NCI-H2196 treated with DMSO at 0.1 percent for 48 hours (cell line): ENCODE measurements around the gene STK10.

ENCODE experiments used
- DNase-seq: peaks from one replicate; lab custom pipeline; 2025; ENCODE audit not compliant: unreplicated experiment; lab: John Stamatoyannopoulos, UW

The STK10 gene

DNA sequence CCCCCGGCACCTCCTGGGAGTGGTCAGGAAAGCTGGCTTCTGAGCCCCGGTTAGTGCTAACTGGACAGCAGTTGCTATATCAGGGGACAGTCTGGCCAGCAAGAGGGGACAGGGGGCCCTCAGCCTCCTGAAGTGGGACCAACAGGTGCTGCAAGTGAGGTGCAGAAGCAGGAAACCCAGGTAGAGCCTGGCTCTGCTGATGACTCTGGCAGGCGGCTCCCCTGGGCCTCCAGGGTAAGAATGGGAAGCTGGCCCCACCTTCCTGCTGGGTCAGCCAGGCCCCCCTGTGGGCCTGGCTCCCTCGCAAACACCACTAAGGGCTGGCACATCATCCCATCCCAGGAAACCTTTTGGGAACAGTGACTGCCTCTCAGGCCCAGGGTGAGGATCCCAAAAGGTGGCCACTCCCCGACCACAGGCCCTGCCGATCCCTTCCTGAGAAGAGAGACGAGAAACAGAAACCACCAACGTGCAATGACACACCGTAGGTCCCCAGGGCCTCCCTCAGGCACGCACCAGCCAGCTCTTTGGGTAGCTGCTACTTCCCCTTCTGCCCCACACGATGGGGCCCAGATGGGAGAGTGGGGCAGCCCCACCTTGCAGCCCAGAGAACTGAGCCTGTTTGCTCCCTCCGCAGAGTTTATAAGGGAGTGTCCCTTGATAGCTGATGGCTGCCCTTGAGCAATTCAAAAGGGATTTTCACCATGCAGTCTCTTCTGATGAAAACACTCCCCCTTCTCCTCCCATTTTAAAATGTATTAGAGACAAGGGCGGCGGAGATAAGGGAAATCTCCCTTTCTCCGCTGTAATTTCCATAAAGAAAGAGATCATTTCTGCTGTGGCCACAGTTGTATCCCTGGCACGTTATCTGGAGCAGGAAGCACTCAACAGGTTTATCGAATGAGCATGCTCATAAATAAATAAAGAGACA lies 76.8 kb downstream of the STK10 start:
- no peak for DNase-seq

DNA sequence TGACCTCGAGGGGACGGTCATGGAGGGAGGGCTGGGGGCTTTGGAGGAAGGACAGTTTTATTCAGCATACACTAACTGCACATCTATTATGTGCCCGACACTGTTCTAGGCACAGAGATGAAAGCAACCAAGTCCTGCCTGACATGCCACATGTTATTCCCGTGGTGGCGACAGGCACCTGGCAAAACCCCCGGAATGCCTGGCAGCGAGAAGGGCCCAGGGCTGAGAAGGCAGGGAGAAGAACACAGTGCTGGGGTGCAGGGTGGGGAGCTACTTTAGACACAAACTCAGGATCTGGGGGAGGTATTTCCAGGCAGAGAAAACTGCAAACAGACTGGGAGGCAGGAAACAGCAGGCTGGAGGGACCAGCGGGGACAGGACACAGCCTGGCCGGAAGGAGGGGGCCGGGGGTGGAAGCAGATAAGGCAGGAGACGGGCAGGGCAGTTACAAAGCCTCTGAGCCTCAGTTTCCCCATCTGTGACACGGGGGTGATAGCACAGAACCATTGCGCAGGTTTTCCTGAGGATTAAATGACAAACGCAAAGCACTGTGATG lies 77.7 kb downstream of the STK10 start:
- no peak for DNase-seq

DNA sequence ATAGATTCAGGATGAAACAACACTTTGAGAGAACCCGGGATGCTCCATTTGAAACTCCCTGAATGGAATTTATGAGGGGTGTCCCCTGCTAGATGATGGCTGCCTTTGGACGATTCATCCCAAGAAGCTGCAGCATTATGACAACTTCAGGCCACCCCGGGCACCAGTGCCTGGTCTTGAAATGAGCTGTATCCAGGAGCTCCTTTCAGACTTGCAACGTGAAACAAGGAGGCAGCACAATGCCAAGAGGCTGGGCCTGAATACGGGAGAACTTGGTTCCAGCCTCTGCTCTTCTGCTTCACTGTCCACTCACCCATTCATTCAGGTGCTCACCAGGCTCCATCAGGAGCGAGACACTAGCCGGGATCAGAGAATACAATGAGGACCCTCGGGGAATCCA lies 78.3 kb downstream of the STK10 start:
- no peak for DNase-seq

DNA sequence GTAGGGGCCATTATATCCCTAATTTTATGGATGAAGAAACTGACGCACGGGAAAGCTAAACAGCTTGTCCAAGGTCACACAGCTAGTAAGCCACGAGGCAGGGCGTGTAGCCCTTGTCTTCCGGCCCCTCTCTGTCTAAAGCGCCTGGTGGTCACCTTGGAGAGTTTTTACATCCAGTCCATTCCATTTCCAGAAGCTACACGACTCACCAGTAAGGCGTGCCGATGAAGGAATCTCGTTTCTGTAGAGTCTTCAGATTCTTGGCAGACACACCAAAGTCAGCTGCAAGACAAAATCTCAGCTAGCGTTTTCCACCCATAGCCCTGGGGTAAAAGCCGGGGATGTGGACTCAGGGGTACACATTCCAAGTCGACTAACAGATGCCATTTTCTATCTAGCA lies 80.5 kb downstream of the STK10 start:
- no peak for DNase-seq

DNA sequence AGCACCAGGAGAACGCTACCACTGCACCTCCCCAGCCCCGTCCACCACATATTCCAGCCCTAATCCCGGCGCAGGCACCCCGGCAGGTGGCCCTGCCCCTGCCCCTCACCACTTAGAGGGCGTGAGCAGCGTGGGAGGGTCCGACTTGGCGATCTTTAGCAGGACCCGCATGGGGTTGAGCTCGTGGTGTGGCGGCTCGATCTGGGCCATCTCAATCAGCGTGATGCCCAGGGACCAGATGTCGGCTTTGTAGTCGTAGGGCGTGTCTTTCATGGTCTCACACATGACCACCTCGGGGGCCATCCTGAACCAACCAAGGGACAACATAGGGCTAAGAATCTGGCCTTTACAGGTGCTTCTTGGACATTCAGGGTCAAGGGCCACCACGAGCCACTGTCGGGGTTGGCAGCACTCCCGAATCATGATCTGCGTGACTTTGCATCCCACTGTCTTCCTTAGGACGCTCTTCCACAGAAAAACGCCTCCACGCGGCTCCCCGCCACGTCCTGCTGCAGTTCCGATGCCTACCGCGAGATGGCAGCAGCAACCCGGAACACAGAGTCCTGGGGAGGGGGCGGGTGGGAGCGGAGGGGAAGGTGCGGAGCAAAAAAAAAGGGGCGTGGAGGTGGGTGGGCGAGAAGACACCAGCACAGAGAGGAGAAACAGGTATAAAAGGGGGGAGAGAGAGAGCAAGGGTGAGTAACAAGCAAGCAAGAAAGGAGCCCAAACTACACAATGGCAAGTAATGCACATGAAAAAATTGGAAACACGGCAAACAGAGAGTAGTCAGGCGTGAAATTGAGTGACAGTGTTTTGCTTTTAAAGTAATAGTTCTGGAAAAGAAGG lies 81.3 kb downstream of the STK10 start:
- DNase-seq: no peak

DNA sequence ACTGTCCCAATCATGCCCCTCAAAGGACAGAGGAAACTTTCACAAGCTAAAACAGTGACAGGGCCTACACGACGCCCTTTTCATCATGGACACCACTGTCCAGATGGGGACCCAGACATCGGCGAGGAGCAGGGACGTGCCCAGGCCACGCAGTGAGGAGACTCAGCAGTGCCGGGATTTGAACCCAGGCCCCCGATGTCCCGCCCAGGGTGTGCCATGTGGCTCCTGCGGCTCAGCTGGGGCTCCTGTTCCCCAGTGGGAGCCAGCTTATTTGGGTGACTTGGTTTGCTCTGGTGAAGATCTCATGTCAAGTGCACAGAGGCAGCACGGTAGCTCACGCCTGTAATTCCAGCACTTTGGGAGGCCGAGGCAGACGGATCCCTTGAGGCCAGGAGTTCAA lies 82.2 kb downstream of the STK10 start:
- no peak for DNase-seq

DNA sequence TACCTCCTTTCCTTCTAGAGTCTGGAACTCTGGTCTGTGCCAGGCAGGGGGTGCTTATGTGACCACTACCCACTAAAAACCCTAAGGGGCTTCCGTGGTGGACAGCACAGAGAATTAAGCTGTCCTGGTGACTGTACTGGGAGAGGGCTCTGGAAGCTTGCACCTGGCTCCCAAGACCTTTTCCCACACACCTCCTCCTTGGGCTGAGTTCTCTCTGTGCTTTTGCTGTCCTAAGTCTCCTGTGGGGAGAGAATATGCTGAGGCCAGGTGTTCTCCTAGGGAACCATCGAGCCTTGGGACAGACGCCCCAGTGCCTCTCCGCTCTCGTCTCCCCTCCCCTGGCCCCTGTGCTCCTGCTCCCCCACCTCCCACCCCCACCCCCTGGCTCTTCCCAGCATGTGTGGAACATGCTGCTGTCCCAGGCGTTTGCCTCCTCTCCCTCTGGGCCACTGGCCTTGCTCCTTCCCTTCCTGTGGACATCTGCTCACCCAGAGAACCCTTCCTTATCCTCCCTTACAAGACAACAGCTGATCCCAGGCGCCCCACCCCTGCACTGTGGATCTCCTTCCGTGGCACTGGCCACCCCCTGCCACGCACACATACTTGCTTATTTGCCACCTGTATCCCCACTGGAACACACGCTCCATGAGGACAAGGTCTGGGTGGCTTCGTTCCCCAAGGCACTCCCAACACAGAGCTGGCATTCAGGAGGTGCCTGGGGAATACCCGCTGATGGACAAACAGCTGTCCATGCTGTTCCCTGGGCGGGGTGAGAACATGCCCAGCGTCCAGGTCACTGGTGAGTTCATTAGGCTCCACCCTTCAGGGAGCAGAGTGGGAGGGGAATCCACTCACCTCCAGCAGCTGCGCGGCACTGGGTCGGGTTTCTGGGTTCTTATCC lies 83.0 kb downstream of the STK10 start:
- no peak for DNase-seq

DNA sequence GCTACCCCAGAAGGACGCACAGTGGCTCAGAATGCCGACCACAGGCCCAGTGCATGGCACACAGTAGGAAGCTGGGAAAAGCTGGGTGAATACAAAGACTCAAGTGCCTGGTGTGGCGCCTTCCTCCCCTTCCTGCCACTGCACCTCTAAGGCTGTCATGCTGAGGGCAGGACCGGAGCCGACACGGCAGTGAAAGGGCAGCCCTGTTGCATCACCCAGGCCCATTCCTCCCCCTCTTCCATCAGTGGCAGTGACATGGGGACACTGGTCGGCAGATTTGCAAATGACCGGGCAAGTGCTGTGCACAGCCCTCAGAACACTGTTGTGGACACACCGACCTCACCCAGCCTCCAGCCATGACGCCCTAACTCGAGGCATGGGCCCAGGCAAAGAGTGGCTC lies 84.0 kb downstream of the STK10 start:
- DNase-seq: no peak

DNA sequence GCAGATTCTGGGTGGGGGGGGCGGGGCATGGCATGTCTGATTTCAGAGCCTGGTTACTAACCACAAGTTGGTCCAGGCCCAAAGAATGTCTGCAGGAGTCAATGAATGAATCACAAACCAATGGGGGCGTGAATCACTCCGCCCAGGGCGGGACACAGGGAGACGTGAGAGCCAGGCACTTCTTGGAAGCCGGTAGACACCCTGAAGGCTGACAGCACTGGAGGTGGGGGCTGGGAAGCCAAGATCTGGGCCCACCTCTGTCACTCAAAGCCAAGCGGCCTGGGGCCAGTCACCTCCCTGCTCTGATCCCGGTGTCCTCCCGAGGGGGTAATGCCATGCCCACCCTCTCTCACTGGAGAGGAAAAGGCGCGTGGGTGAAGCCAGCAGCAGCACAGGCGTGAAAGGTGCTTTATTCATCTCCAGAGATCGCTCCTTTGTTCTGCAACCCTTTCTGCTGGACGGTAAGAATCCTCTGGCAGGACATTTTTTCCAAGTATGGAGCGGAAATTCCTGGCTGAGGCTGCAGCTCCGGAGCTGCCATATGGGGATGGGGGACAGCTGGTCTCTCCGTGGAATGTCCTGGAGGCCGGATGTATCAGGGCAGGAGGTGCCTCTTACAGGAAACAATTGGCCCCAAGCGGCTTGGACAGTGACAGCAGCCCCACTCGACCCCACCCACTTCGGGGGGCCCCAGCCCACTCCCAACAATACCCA lies 85.0 kb downstream of the STK10 start:
- DNase-seq: no peak

DNA sequence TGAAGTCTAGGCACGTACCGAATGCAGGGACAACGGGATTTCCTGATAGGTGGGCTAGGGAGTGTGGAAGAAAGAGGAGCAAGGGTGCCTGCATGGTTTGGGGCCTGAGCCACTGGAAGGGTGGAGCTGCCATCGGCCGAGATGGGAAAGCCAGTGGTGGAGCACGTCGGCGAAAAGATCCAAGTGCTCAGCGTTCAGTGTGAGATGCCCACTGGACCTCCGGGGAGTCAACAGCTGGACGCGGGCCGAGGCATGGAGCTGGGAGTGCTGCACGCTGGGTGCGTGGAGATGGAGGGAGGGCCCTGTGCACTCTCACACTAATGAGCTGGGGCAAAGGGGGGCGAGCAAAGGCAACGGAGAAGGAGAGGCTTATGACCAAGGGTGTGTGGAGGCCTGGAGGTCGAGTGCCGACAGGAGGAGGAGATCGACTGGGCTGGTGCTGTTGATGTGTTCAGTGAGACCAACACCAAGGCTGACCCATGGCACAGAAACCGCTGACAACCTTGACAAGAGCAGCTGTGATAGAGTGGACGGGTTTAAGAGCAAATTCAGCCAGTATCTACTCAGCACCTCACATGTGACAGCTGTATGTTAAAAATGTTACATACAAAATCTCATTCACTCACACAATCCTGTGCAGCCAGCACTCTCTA lies 85.7 kb downstream of the STK10 start:
- DNase-seq: no peak

DNA sequence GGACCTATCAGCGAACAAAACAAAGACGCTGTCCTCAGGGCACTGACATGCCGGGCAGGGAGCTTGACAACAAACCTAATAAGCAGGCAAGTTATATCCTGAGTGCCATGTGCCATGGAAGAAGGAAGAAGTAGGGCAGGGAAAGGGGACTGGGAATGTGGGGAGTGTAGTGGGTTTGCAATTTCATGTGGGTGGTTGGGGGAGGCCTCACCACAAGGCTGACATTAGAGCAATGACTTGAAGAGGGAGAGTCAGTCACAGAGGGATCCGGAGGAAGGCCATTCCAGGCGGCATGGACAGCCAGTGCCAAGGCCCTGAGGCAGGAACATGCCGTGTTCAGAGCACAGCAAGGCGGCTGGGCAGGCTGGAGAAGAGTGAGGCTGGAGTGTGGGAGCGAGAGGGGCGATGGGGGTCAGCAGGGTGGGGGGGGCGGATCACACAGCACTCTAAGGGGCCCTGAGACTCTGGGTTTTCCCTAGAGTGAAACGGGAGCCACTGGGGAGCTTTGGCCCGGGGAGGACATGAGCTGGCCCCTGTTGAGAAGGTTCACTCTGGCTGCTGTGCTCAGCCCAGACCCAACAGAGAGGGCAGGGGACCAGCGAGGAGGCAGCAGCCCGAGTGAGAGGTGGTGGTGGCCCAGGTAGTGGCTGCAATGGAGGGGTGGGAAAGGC lies 86.3 kb downstream of the STK10 start:
- no peak for DNase-seq

DNA sequence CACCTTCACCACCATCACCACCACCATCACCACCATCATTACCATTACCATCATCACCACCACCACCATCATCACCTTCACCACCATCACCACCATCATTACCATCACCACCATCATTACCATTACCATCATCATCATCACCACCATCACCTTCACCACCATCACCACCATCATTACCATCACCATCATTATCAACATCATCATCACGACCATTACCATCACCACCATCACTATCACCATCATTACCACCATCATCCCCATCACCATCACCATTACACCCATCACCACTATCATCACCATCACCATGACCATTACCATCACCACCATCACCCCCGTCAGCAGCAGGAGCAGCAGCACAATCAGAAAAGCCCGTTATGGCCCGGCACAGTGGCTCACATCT lies 89.1 kb downstream of the STK10 start:
- DNase-seq: no peak

DNA sequence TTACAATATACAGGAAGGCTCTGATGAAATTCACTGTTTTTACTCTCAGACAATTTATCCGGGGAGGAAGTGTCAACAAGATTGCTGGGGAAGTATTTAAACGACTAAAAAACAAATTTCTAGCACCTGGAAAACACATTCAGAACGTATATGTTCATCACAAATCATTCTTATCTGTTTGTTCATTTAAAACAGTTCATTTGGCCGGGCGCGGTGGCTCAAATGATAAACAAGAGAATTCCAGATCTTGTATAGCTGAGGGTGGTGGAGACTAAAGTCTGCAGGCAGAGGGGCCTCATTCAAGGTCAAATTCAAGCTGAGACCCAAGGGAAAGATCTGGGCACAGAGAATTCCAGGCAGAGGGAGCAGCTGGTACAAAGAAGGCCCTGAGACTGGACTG lies 90.0 kb downstream of the STK10 start:
- no peak for DNase-seq

DNA sequence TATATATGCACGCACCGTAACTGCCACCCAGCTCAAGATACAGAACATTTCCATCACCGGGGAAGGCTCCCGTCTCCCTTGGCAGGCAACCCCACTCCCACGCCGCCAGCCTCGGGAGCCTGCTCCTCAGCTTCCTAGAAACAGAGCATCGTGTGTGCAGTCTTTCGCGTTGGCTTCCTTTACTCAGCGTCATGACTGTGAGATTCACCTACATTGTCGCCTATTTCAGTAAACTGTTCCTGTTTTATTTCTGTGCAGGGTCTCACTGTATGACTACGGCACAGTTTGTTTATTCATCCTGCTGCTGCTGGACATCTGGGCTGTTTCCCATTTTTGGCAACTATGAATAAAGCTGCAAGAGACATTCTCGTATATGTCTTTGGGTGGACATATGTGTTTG lies 90.7 kb downstream of the STK10 start:
- no peak for DNase-seq

DNA sequence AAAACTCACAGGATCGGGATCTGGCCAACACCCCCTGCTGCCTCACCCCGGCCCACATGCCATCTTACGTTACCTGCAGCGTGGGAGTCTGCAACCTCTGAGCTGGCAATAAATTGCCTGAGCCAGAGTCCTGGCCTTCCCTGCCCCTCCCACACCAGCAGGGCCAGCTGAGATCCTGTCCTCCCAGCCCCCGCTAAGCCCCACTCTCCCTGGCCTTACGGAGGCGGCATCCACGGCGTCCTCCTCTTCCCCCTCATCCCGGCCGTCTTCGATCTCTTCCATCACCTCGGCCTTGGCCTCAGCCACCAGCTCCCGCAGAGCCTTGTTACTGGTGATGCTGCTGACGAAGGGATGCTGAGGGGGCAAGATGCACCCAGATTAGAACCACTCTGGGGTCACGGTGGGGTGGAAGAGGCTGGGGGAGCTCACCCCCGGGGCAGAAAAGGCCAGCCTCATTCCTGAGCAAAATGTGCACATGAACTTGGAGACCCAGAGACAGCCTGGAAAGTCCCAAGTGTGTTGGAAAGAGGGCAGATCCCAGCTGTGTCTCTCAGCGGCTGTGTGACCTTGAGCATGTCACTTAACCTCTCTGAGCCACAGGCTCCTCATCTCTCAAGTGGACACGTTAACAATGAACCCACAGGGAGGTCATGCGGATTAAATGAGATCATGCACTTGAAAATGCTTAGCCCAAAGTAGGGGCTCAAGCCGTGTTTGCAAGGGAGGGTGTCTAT lies 91.7 kb downstream of the STK10 start:
- DNase-seq: no peak

DNA sequence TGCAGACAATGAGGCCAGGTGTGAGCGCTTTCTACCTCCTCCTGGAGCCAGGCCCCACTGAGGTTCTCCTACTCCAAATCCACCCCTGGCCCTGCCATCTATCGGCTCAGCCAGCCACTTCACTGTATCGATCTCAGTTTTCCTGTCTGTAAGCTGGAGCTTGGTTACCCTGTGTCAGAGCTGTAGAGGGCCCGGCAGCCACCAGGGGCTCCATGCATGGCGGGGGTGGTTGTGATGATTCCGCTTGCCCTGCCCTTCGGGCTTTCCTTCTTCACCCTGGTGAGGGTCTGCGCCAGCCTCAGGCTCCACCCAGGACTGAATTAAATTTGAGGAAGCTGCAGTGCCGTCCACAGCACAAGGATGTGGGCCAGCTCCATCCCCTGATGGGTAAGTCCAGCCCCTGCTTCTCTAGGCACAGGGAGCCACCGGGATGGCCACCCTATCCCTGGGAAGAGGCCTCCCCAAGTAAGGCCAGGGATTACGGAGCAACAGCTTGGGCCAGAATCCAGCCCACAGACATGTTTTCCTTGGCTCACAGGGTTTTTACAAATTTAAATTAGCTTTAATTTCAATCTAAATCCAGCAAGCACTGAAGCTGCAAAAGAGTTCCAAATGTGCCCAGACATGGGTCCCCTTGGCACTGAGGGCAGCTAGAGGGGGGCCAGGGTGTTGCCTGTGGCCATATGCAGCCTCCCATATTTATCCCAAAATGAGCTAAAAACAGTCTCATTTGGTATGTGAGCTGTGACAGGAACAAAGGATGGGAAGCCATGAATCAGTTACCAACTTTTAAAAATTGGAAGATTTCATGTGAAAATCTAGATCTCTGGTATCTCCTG lies 92.4 kb downstream of the STK10 start:
- DNase-seq: no peak

DNA sequence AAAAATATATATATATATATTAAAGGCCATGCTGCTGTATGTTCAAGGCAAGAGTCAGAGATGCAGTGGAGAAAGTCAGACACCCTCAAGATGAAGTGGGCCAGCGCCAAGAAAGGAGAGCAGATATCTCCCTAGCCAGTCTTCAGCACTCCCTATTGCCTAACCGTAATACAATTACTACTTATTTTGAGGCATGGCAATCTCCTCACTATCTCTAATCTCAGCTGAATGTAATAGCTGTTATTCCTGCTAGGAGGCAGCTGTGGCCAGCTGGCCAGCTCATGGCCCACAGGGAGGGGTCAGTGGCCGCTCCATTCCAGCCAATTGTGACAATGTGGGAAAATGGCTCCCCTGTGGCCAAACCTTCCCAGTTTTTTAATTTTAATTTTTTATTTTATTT lies 94.1 kb downstream of the STK10 start:
- no peak for DNase-seq

DNA sequence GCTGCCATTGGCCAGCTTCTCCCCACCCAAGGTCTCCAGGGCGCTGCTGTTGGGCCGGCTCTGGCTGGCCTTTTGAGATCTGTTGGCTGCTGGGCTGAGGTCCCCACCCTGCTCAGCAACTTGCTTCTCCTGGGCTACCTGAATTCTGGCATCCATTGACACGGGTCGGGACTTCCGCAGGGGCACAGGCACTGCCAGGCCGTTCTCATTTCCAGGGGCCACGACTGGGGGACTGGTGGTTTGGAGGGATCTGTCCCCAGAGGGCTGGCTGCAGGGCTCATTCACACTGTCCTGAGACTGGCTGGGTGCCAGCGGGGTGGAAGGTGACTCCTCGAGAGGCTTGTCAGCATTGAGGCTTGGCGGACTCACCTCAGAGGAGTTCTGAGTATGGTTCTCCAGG lies 94.5 kb downstream of the STK10 start:
- no peak for DNase-seq
